Common myeloid progenitor, CD34-positive (primary cell): ENCODE results near the gene CHST4. TPM values are rescaled to one million over a fixed set of nuclear protein-coding genes. Genes with fewer than 3 reads are reported as not detected.

ENCODE experiments used
- CTCF ChIA-PET: fragments of 350-600 bp; sonication (Branson Sonifier 250); formaldehyde crosslinking; loops from one replicate; lab custom pipeline; 2021; ENCODE audit warnings: antibody characterized with exemption; lab: Charles Lee
- POLR2A ChIA-PET: fragments of 350-600 bp; sonication (Branson Sonifier 250); formaldehyde crosslinking; loops from one replicate; lab custom pipeline; 2021; ENCODE audit warnings: antibody characterized with exemption; lab: Charles Lee
- DNase-seq, 3 donors: peaks; one replicate each; pipeline versions ENCODE4 v3.0.0 to v3.0.0-alpha.2; 2013
- H3K27ac ChIP-seq, 2 experiments: 1 replicate in 1 of 2; 2 replicates in 1 of 2; pipeline ENCODE4 v1.7.0; 2013; ENCODE audit warnings: inconsistent platforms in 2 of 2, low read length in 2 of 2, mild to moderate bottlenecking in 2 of 2, low read depth in 1 of 2, moderate library complexity in 1 of 2; ENCODE audit not compliant: severe bottlenecking in 2 of 2, insufficient read depth in 1 of 2, poor library complexity in 1 of 2
- H3K27me3 ChIP-seq, 5 experiments: replicated peaks in 2 of 5; 1 replicate in 3 of 5; 2 replicates in 2 of 5; pipeline versions ENCODE4 v1.6.1 to v1.7.0; 2013; ENCODE audit warnings: low read length in 4 of 5, mild to moderate bottlenecking in 2 of 5, moderate library complexity in 2 of 5, inconsistent platforms in 1 of 5; ENCODE audit not compliant: insufficient read depth in 5 of 5, control insufficient read depth in 4 of 5
- H3K36me3 ChIP-seq, 4 experiments: 1 replicate in 2 of 4; 2 replicates in 2 of 4; pipeline versions ENCODE4 v1.6.1 to v1.7.0; 2013; ENCODE audit warnings: low read length in 3 of 4, control low read depth in 1 of 4, mild to moderate bottlenecking in 1 of 4; ENCODE audit not compliant: control insufficient read depth in 4 of 4, insufficient read depth in 4 of 4
- H3K4me1 ChIP-seq, 4 experiments: 1 replicate in 3 of 4; 2 replicates in 1 of 4; pipeline versions ENCODE4 v1.6.1 to v1.7.1; 2013; ENCODE audit warnings: low read length in 3 of 4, mild to moderate bottlenecking in 3 of 4, control low read depth in 1 of 4, inconsistent platforms in 1 of 4, moderate library complexity in 1 of 4; ENCODE audit not compliant: control insufficient read depth in 4 of 4, insufficient read depth in 4 of 4; ENCODE audit errors: control extremely low read depth in 1 of 4
- H3K4me3 ChIP-seq, 7 experiments: 1 replicate in 4 of 7; 2 replicates in 3 of 7; pipeline versions ENCODE4 v1.5.1 to v1.7.0; 2013; ENCODE audit warnings: mild to moderate bottlenecking in 7 of 7, low read length in 6 of 7, moderate library complexity in 6 of 7, inconsistent platforms in 2 of 7, low read depth in 2 of 7, control low read depth in 1 of 7; ENCODE audit not compliant: insufficient read depth in 4 of 7, control insufficient read depth in 1 of 7; ENCODE audit errors: extremely low read depth in 1 of 7
- H3K9me3 ChIP-seq, 5 experiments: 1 replicate in 4 of 5; 2 replicates in 1 of 5; pipeline versions ENCODE4 v1.6.1 to v1.7.1; 2013; ENCODE audit warnings: low read length in 4 of 5, mild to moderate bottlenecking in 2 of 5, inconsistent platforms in 1 of 5, low read depth in 1 of 5, moderate library complexity in 1 of 5; ENCODE audit not compliant: control insufficient read depth in 4 of 5, insufficient read depth in 2 of 5; ENCODE audit errors: control extremely low read depth in 1 of 5
- WGBS: methylation state at CpG from one replicate; pipeline ENCODE4 v1.1.5; 2013; ENCODE audit not compliant: insufficient coverage; 5-methylcytosine and 5-hydroxymethylcytosine counted together
- polyA plus RNA-seq: library from polyadenylated mRNA; unstranded; fragments of 120-200 nt; gene quantifications from one replicate; pipeline ENCODE4 v1.2.1, GENCODE V29; 2013

The CHST4 gene
- polyA plus RNA-seq: 0.08 TPM

DNA sequence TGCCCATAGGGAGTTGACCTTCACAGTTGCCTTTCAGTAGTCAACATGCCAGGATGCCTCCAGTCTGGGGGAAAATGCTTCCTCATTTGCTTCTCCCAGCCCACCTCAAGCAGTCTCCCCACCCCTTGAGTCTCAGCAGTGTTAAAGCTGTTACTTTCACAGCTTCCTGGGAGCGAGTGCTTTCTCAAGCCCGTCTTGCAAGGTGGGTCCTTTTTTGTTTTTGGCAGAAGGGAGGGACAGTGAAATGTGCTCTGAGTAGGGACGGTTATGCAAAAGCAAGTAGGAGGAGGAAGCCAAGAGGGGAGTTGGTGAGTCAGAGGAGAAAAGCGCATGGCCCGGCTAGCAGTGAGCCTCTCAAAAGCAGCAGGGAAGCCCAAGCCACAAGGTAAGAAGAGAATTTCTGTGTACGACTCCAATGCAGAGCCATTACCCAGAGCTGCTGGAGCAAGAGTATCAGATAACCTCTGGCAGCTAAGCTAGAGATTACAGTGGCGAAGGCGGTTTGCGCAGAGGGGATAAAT lies at the start of gene CHST4:
Gene CHST4, plus strand, starts transcription at position 316 of the 521 bp plus-strand sequence. CDS start 10,252 bp downstream, outside the sequence.
- Histone ChIP-seq H3K27me3 (peaks cover 2 to 16% (median 7%) of the 10 kb centered on the region in 5 experiments), H3K27ac (no peak within 1 kb of the TSS), H3K4me3 (peak within 1 kb of the TSS in 1 of 7 experiments; percentile 13), H3K4me1 (peaks cover 0 to 6% (median 3%) of the 10 kb centered on the region in 4 experiments), H3K9me3 (no peaks in the 10 kb centered on the region), H3K36me3 (no peaks in the 10 kb centered on the region)
- WGBS: 25% methylated on average over 8 of the region's 9 CpGs
- CTCF ChIA-PET: interaction anchor here (0.6 to 1.7 kb wide), 4 partner anchors 10 to 85 kb away, joined by 3 to 7 read pairs (median 4); no protein-coding TSS in a partner anchor
- DNase-seq: peak in 2 of 3 donors; percentile 32 to 43
- POLR2A ChIA-PET: no interaction called here

DNA sequence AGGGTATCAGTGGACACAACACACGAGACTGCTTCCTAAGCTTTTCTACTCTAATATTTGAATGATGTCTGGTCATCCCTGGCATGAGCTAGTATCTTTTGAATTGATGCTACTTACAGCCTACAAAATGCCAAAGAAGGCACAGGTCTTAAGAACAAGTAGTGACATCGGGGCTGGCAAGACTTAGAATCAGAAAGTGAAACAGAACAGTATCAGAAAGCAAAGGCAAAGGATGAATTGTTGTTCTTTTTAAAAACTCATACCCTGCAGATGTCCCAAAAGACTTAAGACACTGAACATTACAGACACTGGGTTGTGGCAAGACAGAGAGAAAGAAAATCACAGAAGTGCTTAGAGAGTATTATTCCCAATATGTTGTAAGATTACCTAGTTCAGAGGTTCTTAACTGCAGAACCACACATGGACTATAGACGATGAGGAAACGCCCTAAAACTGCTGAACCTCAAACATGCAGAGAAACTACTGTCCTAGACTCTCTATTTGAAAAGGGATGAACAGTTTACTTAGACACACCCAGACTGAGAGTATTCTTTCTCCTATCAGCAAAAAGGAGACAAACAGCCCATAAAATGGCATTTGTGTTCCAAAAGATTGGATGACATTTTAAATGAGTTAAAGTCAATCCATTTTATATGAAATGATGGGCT lies 49.6 kb upstream of the CHST4 start:
- Histone ChIP-seq H3K9me3 (no peaks in the 10 kb centered on the region), H3K36me3 (peaks cover 5 to 32% (median 11%) of the 10 kb centered on the region in 4 experiments), H3K27ac (no peak overlapping the region), H3K4me3 (no peak overlapping the region), H3K27me3 (no peaks in the 10 kb centered on the region), H3K4me1 (peaks cover 0 to 6% (median 2%) of the 10 kb centered on the region in 4 experiments)
- POLR2A ChIA-PET: no interaction called here
- CTCF ChIA-PET: no interaction called here
- WGBS: 100% methylated on average over 3 of the region's 4 CpGs
- no peak for DNase-seq

DNA sequence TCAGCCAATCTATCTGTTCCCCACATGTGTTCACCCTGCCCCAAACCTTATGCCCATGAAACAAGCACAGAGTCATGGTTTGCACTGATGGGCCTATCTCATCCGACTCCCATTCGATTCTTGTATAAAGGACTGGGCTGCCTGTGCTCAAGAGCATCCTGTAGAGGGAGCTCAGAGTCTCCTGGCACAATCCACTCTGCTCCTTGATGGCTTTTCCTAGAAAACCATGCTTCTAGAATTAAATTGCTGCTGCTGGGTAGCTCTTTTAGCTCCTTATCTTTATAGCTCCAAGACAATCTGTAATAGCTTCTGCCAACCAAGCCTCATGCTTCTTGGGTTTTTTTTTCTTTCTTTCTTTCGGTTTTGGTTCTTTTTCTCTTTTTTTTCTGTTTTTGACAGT lies 46.8 kb upstream of the CHST4 start:
- H3K36me3 ChIP-seq: peaks cover 5 to 32% (median 10%) of the 10 kb centered on the region in 4 experiments
- peak in 2 of 3 donors; percentile 22 to 36 for DNase-seq
- H3K27me3 ChIP-seq: no peaks in the 10 kb centered on the region
- WGBS: 95% methylated on average over 3 of the region's 3 CpGs
- no peak overlapping the region for H3K4me3 ChIP-seq
- no peaks in the 10 kb centered on the region for H3K9me3 ChIP-seq
- ChIA-PET POLR2A (interaction anchor here (0.6 kb wide), 1 partner anchor 20 kb away, joined by 3 read pairs; no protein-coding TSS in a partner anchor), CTCF (interaction anchor here (0.6 to 2.0 kb wide), 5 partner anchors 8 to 130 kb away, joined by 3 to 5 read pairs (median 3); partner anchors contain the start of gene ZNF23)
- no peak overlapping the region for H3K27ac ChIP-seq
- H3K4me1 ChIP-seq: peaks cover under 1 to 18% (median 9%) of the 10 kb centered on the region in 4 experiments

DNA sequence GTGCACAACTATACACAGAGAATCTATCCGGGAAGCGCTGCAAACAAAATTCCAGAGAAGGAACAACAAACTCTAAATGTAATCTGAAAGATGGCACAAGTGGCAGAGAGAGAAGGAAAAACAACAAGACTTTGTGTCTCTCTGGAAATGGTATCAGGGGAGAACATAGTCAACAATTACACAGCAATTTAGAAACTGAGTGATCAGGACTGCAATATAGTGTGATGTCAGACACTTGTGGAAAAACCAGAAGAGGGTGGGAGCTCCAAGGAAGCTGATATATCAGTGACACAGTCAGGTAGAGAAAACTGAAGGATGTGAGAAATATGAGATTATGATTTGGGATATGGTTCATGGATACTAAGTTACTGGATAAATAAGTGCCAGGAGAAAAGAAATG lies 45.3 kb upstream of the CHST4 start:
- DNase-seq: no peak
- H3K27me3 ChIP-seq: no peaks in the 10 kb centered on the region
- ChIA-PET CTCF (interaction anchor here (1.0 to 2.0 kb wide), 4 partner anchors 9 to 130 kb away, joined by 3 to 4 read pairs (median 4); no protein-coding TSS in a partner anchor), POLR2A (no interaction called here)
- H3K4me1 ChIP-seq: peaks cover 4 to 22% (median 10%) of the 10 kb centered on the region in 4 experiments
- peaks cover 5 to 17% (median 8%) of the 10 kb centered on the region in 4 experiments for H3K36me3 ChIP-seq
- H3K27ac ChIP-seq: no peak overlapping the region
- H3K4me3 ChIP-seq: no peak overlapping the region
- whole genome bisulfite sequencing: no CpG with 5 or more reads among the region's 2 CpGs
- H3K9me3 ChIP-seq: no peaks in the 10 kb centered on the region

DNA sequence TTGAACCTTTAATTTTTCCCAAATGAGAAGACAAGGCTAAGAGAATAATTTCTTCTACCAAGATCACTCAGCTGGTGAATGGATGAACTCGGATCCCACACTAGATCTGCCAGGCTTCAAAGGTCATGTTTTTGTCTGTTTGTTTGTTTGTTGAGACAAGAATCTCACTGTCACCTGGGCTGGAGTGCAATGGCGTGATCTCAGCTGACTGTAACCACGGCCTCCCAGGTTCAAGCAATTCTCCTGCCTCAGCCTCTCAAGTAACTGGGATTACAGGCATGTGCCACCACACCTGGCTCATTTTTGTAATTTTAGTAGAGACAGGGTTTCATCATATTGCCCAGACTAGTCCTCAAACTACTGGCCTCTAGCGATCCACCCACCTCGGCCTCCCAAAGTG lies 43.7 kb upstream of the CHST4 start:
- WGBS: 100% methylated on average over 1 of the region's 5 CpGs
- Histone ChIP-seq H3K4me3 (no peak overlapping the region), H3K27ac (no peak overlapping the region), H3K36me3 (peaks cover 5 to 10% (median 5%) of the 10 kb centered on the region in 4 experiments), H3K4me1 (peaks cover 4 to 22% (median 10%) of the 10 kb centered on the region in 4 experiments), H3K9me3 (no peaks in the 10 kb centered on the region), H3K27me3 (no peaks in the 10 kb centered on the region)
- CTCF ChIA-PET: interaction anchor here (0.9 to 1.5 kb wide), 4 partner anchors 10 to 22 kb away, joined by 3 to 4 read pairs (median 4); no protein-coding TSS in a partner anchor
- no peak for DNase-seq
- POLR2A ChIA-PET: no interaction called here

DNA sequence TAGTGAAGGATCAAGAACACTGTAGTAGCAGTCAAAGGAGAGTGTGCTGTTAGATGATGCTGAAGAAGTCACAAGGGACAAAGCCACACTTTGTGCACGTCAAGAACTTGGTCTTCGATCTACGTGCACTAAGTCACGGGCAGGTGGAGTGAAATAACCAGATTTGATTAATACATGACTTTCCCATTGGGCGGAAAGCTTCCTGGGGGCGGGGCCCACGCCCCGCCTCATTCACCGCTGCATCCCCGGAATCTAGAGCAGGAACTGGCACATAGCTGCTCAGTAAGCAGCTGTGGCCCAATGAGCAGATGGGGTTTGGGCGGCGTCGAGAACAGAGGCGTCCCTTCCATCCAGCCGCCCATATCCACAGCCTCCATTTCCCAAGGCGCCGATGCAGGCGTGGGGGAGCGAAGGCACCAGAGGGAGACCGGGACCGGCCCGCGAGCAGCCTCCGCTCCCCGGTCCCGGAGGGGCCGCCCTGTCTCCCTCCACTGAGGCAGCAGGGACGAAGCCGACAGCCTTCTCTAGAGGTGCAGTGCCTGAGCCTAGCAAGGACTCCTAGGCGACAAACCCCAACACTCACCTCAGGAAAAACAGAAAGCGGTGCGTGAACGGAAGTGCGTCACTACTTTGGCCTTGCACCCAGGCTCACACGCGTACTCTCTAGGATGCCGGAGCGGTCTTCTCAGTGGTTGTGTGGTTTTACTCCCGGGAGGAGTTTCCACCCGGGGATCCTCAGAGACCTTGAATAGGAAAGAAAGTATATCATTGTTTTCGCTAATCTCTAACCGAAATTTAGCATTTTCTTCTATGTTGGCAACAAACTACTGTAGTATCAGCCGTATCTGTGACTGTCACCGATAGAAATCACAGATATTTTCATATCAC lies 42.0 kb upstream of the CHST4 start:
- WGBS: 1% methylated on average over 36 of the region's 44 CpGs
- Histone ChIP-seq H3K4me3 (peak overlapping the region; percentile 70 to 96 (median 87)), H3K27ac (peak overlapping the region; percentile 90 to 95), H3K9me3 (no peaks in the 10 kb centered on the region), H3K36me3 (no peaks in the 10 kb centered on the region), H3K4me1 (peaks cover 4 to 22% (median 10%) of the 10 kb centered on the region in 4 experiments), H3K27me3 (peaks cover 0 to 3% (median 0%) of the 10 kb centered on the region in 5 experiments)
- ChIA-PET POLR2A (interaction anchor here (0.8 to 0.9 kb wide), 2 partner anchors 22 to 23 kb away, joined by 3 to 6 read pairs; partner anchors contain the start of gene ZNF23), CTCF (interaction anchor here (1.1 to 1.5 kb wide), 5 partner anchors 9 to 72 kb away, joined by 3 to 9 read pairs (median 4); partner anchors contain the start of gene ZNF23)
- DNase-seq: peak; percentile 90 to 95 (median 93)
